ENCODE measurements around the gene LRGUK. TPM values are rescaled to one million over a fixed set of nuclear protein-coding genes. Genes with fewer than 3 reads are reported as not detected.

LRGUK gene
- total and polyA plus RNA-seq, 2 experiments from 2014 or later: 2.4 to 7.1 TPM

- H3K79me2 ChIP-seq (replicated peaks; ENCODE audit: insufficient read depth): no peaks in the 10 kb centered on the region
- DNase-seq (ENCODE audit: low spot score): no peak
- H3F3A ChIP-seq (replicated peaks; ENCODE audit: low read depth): no peaks in the 10 kb centered on the region
- no peaks in the 10 kb centered on the region for H3K27me3 ChIP-seq (ENCODE audit: insufficient read depth)
- H3K4me3 ChIP-seq: no peak overlapping the region
- H3K27me3 Mint-ChIP-seq (ENCODE audit: insufficient read depth, low read depth, poor library complexity): no peaks in the 10 kb centered on the region
- no peak overlapping the region for H3K4me3 Mint-ChIP-seq
- H3K4me1 Mint-ChIP-seq: peaks cover 10% of the 10 kb centered on the region
- no peak for ATAC-seq
- no peak overlapping the region for H2AFZ ChIP-seq
- H3K9me3 Mint-ChIP-seq: no peaks in the 10 kb centered on the region
- no peak overlapping the region for H3K4me2 ChIP-seq
- no peaks in the 10 kb centered on the region for H3K36me3 Mint-ChIP-seq (ENCODE audit: low read depth)
- no peaks in the 10 kb centered on the region for H3K9me2 ChIP-seq (ENCODE audit: insufficient read depth)
- TF ChIP-seq STAT1 (IDR thresholded peaks at IDR 0.05; ENCODE audit: unreplicated experiment) (no peak), ZNF114 (CRISPR knock-in tag; IDR thresholded peaks at IDR 0.05) (no peak), REST (IDR thresholded peaks at IDR 0.05; ENCODE audit: unreplicated experiment) (no peak), EZH2phosphoT487 (IDR thresholded peaks at IDR 0.05; ENCODE audit: unreplicated experiment) (no peak), ETS1 (IDR thresholded peaks at IDR 0.05) (no peak), EZH2 (IDR thresholded peaks at IDR 0.05; ENCODE audit: low read depth, unreplicated experiment) (no peak), NANOG (IDR thresholded peaks at IDR 0.05; ENCODE audit: borderline replicate concordance) (no peak), POLR2AphosphoS5 (IDR thresholded peaks at IDR 0.05; ENCODE audit: low read depth) (no peak), CREB1 (CRISPR knock-in tag; IDR thresholded peaks at IDR 0.05; ENCODE audit: low read depth) (no peak), JUNB (IDR thresholded peaks at IDR 0.05; ENCODE audit: unreplicated experiment) (no peak), ZNF462 (CRISPR knock-in tag; IDR thresholded peaks at IDR 0.05) (no peak)
- H3K36me3 ChIP-seq (ENCODE audit: insufficient read depth): no peaks in the 10 kb centered on the region
- H3K27ac Mint-ChIP-seq: no peak overlapping the region
- H4K20me1 ChIP-seq (replicated peaks; ENCODE audit: insufficient read depth): no peaks in the 10 kb centered on the region
- no peak overlapping the region for H3K27ac ChIP-seq (ENCODE audit: low read depth)
- H3K4me1 ChIP-seq (ENCODE audit: insufficient read depth): 0 out of 2 replicates have a peak, but pooled peaks cover 7% of the 10 kb centered on the region
Observed at GRCh38 chr7:134120405-134120804, 6.7 kb upstream of the LRGUK start.
